ENCODE measurements around the gene UBQLN1.

DNA sequence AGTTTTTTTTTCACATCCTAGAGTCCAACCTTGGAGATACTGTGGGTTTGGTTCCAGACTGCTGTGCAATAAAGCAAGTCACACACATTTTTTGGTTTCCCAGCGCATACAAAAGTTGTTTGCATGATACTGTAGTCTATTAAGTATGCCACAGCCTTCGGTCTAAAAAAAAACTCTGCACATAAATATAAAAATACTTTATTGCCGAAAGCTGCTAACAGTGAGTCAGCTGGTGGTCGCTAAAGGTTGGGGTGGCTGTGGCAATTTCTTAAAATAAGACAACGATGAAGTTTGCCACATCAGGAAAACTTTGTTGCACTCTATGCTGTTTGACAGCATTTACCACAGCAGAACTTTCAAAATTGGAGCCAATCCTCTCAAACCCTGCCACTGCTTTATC lies 37.4 kb downstream of the UBQLN1 start:
- TF ChIP-seq ZNF274 (IDR thresholded peaks at IDR 0.05; ENCODE audit: low read depth, low read length) (no peak), YY1 (IDR thresholded peaks at IDR 0.05; ENCODE audit: insufficient read depth, insufficient read length) (no peak)

Measured in NT2/D1 (cell line).